Measurements from ENCODE around the gene PPOX. TPM values are rescaled to one million over a fixed set of nuclear protein-coding genes. Genes with fewer than 3 reads are reported as not detected.

Gene PPOX
- total RNA-seq, 1 donor from 2014 or later: 28.6 TPM

- Mint-ChIP-seq H3K4me3 (peak overlapping the region; percentile 94), H3K27me3 (no peaks in the 10 kb centered on the region), H3K27ac (peak overlapping the region; percentile 96), H3K9me3 (no peaks in the 10 kb centered on the region), H3K36me3 (ENCODE audit: low read depth) (peaks cover 19% of the 10 kb centered on the region), H3K4me1 (peaks cover 54% of the 10 kb centered on the region)
- DNase-seq: peak; percentile 72
- intact Hi-C loops (cut with micrococcal nuclease): no loop called here
Observed at GRCh38 chr1:161200421-161200991, 34.3 kb downstream of the PPOX start.

GRCh38 chr1:161200992-161201835 is 35.0 kb downstream of the PPOX start:
- no peaks in the 10 kb centered on the region for H3K9me3 Mint-ChIP-seq
- intact Hi-C loops (cut with micrococcal nuclease): no loop called here
- H3K4me1 Mint-ChIP-seq: peaks cover 55% of the 10 kb centered on the region
- peak overlapping the region; percentile 96 for H3K27ac Mint-ChIP-seq
- peaks cover 22% of the 10 kb centered on the region for H3K36me3 Mint-ChIP-seq (ENCODE audit: low read depth)
- H3K27me3 Mint-ChIP-seq: no peaks in the 10 kb centered on the region
- DNase-seq: no peak
- H3K4me3 Mint-ChIP-seq: peak overlapping the region; percentile 94

- Mint-ChIP-seq H3K4me3 (peak within 1 kb of the TSS; percentile 94), H3K36me3 (ENCODE audit: low read depth) (peaks cover 25% of the 10 kb centered on the region), H3K27ac (peak within 1 kb of the TSS; percentile 96), H3K9me3 (no peaks in the 10 kb centered on the region), H3K4me1 (peaks cover 61% of the 10 kb centered on the region), H3K27me3 (no peaks in the 10 kb centered on the region)
- intact Hi-C loops (cut with micrococcal nuclease): loop anchor here (1.0 to 2.0 kb wide), 4 partner anchors 17 to 157 kb away; partner anchors contain the start of genes DEDD and USF1
- peak; percentile 98 for DNase-seq
Observed at GRCh38 chr1:161201836-161202712, 35.8 kb downstream of the PPOX start, which contains the start of gene NDUFS2. TSS of gene NDUFS2 (plus strand) at chr1:161202367. CDS start at chr1:161202386, 19 bp downstream.

- Mint-ChIP-seq H3K27ac (no peak overlapping the region), H3K9me3 (no peaks in the 10 kb centered on the region), H3K36me3 (ENCODE audit: low read depth) (peaks cover 49% of the 10 kb centered on the region), H3K4me3 (no peak overlapping the region), H3K27me3 (no peaks in the 10 kb centered on the region), H3K4me1 (peaks cover 45% of the 10 kb centered on the region)
- DNase-seq: no peak
- intact Hi-C loops (cut with micrococcal nuclease): loop anchor here (5.0 kb wide), 1 partner anchor 86 kb away; no protein-coding TSS in a partner anchor
Observed at GRCh38 chr1:161206411-161207140, 40.4 kb downstream of the PPOX start.

DNA sequence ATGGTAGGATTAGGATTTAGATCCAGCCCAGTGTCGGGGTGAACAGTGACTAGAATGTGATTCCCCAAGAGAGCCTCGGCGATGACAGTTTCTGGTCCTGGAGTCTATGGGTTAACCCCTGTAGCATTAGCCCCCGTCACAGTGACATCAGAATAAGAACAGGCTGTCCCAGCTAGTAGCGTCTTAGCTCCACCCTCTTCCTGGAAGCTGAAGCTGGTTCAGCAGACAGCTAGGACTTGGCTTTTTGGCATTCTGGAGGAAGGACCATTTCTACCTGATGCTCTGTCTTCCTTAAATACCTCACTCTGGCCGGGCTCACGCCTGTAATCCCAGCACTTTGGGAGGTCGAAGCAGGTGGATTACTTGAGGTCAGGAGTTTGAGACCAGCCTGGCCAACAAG is 40.9 kb downstream of the PPOX start:
- peaks cover 40% of the 10 kb centered on the region for H3K4me1 Mint-ChIP-seq
- intact Hi-C loops (cut with micrococcal nuclease): loop anchor here (5.0 kb wide), 1 partner anchor 85 kb away; no protein-coding TSS in a partner anchor
- H3K27me3 Mint-ChIP-seq: no peaks in the 10 kb centered on the region

GRCh38 chr1:161209790-161210409 is 43.7 kb downstream of the PPOX start:
- no peak overlapping the region for H3K4me3 Mint-ChIP-seq
- intact Hi-C loops (cut with micrococcal nuclease): loop anchor here (2.0 to 5.0 kb wide), 2 partner anchors 15 to 82 kb away; no protein-coding TSS in a partner anchor
- no peaks in the 10 kb centered on the region for H3K9me3 Mint-ChIP-seq
- peaks cover 62% of the 10 kb centered on the region for H3K36me3 Mint-ChIP-seq (ENCODE audit: low read depth)
- no peaks in the 10 kb centered on the region for H3K27me3 Mint-ChIP-seq
- H3K27ac Mint-ChIP-seq: no peak overlapping the region
- peaks cover 34% of the 10 kb centered on the region for H3K4me1 Mint-ChIP-seq
- peak; percentile 92 for DNase-seq

More for the DNA sequence above, 40.9 kb downstream of the PPOX start:
- Mint-ChIP-seq H3K36me3 (ENCODE audit: low read depth) (peaks cover 55% of the 10 kb centered on the region), H3K9me3 (no peaks in the 10 kb centered on the region), H3K4me3 (no peak overlapping the region), H3K27ac (no peak overlapping the region)
- no peak for DNase-seq

- intact Hi-C loops (cut with micrococcal nuclease): no loop called here
- peaks cover 49% of the 10 kb centered on the region for H3K36me3 Mint-ChIP-seq (ENCODE audit: low read depth)
- DNase-seq: no peak
- no peak overlapping the region for H3K4me3 Mint-ChIP-seq
- no peak overlapping the region for H3K27ac Mint-ChIP-seq
- peaks cover 42% of the 10 kb centered on the region for H3K4me1 Mint-ChIP-seq
- no peaks in the 10 kb centered on the region for H3K9me3 Mint-ChIP-seq
- no peaks in the 10 kb centered on the region for H3K27me3 Mint-ChIP-seq
Observed at GRCh38 chr1:161214369-161214768, 48.1 kb downstream of the PPOX start.

DNA sequence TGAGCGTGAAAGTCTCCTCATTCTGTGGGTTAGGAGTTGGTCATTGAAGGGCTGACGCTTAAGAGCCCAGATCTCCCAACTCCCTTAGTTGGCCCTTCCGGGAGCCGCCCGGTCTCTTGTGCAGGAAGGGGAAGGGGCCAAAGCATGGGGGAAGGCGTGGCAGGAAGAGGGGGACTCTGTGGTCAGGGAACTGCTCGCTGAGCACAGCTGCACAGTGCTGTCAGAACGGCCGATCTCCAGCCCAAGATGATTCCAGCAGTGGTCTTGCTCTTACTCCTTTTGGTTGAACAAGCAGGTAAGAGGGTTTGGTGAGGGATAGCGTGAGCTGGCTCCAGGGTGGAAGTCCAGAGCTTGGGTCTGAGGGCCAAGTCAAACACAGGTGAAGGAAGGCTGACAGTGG is 48.9 kb downstream of the PPOX start, which contains the start of gene FCER1G:
FCER1G (plus strand) TSS at position 220 of the 400 bp plus-strand sequence; CDS start at position 247, 27 bp downstream.
- Mint-ChIP-seq H3K27ac (peak within 1 kb of the TSS; percentile 31), H3K36me3 (ENCODE audit: low read depth) (peaks cover 42% of the 10 kb centered on the region)

DNA sequence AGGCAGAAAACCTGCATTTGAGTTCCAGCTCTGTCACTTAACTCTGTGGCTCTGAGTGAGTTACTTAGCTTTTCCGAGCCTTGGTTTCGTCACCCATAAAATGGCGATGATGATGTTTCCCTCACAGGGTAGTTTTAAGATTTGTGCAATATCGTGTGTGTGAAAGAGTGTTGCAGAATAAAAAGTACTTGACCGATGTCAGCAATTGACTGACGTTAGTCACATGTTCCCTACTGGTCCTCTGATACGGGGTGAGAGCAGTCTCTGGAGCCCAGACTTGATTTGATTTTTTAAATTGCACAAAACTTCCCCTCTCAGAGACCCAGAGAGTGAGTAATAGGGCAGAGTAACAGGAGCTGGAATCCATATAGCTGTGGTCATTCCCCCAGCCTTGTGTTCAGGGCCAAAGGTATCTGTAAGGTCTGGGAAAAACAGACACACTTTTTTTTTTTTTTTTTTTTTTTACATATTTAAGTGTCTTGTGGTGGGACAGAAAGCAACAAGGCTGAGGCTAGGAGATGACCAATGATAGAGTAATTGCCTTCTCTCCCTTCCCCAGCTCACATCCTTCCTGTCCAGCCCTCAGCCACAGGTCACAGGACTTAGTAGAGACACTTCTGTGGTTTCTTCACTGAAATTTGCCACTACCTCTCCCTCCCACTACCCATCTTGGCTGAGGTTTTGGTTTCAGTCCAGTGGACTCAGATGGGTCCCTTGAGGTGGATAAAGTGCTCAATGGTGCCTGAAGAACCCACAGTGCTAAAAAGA is 50.9 kb downstream of the PPOX start:
- peak overlapping the region; percentile 64 for H3K27ac Mint-ChIP-seq
- H3K4me1 Mint-ChIP-seq: peaks cover 39% of the 10 kb centered on the region
- peak; percentile 60 for DNase-seq
- peaks cover 27% of the 10 kb centered on the region for H3K36me3 Mint-ChIP-seq (ENCODE audit: low read depth)
- no peaks in the 10 kb centered on the region for H3K27me3 Mint-ChIP-seq
- no peaks in the 10 kb centered on the region for H3K9me3 Mint-ChIP-seq
- intact Hi-C loops (cut with micrococcal nuclease): no loop called here
- H3K4me3 Mint-ChIP-seq: no peak overlapping the region

More for the DNA sequence above, 48.9 kb downstream of the PPOX start, which contains the start of gene FCER1G:
- Mint-ChIP-seq H3K4me3 (peak within 1 kb of the TSS; percentile 44), H3K4me1 (peaks cover 38% of the 10 kb centered on the region), H3K27me3 (no peaks in the 10 kb centered on the region), H3K9me3 (no peaks in the 10 kb centered on the region)
- intact Hi-C loops (cut with micrococcal nuclease): no loop called here
- DNase-seq: no peak

DNA sequence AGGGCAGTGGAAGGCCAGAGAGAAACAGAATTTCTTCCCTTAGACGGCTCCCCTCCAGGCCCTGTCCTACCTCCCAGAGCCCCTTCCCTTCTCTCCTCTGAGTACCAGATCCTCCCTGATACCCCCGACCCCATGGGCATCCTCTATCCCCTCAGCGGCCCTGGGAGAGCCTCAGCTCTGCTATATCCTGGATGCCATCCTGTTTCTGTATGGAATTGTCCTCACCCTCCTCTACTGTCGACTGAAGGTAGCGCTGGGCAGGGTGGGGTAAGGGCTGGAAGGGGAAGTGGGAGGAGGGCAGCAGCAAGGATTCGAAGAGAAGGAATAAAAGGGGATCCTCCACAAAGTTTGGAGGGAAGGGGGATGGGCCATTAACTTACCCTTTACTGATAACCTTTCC is 51.6 kb downstream of the PPOX start:
- intact Hi-C loops (cut with micrococcal nuclease): no loop called here
- Mint-ChIP-seq H3K4me1 (peaks cover 39% of the 10 kb centered on the region), H3K36me3 (ENCODE audit: low read depth) (peaks cover 21% of the 10 kb centered on the region), H3K4me3 (no peak overlapping the region), H3K27me3 (no peaks in the 10 kb centered on the region), H3K27ac (no peak overlapping the region), H3K9me3 (no peaks in the 10 kb centered on the region)
- DNase-seq: no peak

GRCh38 chr1:161218301-161219077 is 52.3 kb downstream of the PPOX start:
- DNase-seq: no peak
- intact Hi-C loops (cut with micrococcal nuclease): no loop called here
- no peak overlapping the region for H3K4me3 Mint-ChIP-seq
- peaks cover 15% of the 10 kb centered on the region for H3K36me3 Mint-ChIP-seq (ENCODE audit: low read depth)
- peaks cover 39% of the 10 kb centered on the region for H3K4me1 Mint-ChIP-seq
- no peaks in the 10 kb centered on the region for H3K9me3 Mint-ChIP-seq
- no peak overlapping the region for H3K27ac Mint-ChIP-seq
- H3K27me3 Mint-ChIP-seq: no peaks in the 10 kb centered on the region
